Measurements from ENCODE around the gene INF2.

INF2 gene

DNA sequence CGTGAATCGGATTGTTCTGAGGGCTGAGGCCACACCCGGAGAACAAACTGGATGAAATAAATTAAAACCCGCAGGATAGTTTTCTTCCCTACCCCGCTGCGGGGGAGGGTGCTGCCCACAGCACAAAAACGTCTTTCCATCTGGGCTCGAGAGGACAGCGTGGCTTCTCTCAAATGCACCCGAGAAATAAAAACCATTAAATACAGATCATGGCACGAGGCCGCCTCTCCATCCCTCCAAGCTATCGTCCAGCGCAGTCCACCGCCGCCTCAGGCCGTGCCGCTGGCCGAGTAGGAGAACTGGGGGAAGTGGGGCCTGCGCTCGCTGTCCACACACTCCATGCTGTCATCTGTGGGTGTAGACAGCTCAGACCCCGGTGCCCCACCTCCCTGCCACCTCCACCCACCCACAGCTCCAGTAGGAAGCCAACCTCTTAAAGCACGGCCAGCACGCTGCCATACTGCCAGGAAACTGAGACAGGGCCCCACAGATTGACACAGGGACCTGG lies 80.7 kb downstream of the INF2 start:
- DNase-seq (ENCODE audit: low read depth in 2 of 2) = no peak

DNA sequence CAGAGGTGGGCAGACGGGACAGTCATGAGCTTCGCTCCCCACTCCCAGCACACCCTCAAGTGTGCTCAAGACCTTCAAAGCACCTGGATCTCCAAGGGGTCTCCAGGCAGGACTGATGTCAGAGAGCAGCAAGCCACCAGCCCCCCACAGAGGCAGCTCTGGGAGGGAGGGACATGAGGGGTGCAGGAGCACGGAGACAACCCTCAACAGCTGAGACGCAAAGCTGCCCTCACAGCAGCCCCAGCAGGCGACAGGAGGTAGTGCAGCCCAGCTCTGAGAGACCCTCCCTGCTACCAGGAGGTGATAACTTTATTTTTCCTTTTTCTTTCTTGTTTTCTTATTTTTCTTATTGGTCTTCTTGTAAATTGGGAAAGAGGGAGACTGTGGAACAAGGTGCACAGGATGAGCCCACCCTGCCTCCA lies 81.4 kb downstream of the INF2 start:
- no peak for DNase-seq (ENCODE audit: low read depth in 2 of 2)

DNA sequence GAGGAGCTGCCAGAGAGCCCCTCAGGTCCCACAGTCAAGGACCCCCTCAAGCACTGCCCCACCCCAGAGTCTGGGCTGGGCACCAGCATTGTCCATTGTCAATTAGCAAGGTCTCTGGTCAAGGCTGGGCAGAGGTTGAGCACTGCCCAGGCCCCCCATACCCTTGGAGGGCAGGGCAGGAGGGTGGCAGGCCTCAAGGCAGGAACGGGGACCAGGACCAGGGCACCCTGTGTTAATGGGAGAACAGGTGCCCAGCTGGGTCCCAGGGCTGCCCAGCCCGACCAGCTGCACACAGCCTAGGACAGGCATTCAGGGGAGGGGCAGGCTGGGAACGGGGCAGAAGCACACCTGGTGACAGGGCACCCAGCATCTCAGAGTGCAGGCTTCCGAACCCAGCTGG lies 82.0 kb downstream of the INF2 start:
- no peak for DNase-seq (ENCODE audit: low read depth in 2 of 2)

Measured in stimulated activated CD4-positive, alpha-beta T cell treated with anti-CD3 and anti-CD28 coated beads, Interleukin-15, amount 100 ng/mL, for 48 hours (primary cell).